NCI-H2196 (cell line): ENCODE data around the gene XYLB.
A peak's percentile ranks its signal among the peaks of the same experiment; 100 is the strongest.

ENCODE experiments used
- DNase-seq: peaks from one replicate; lab custom pipeline; 2025; ENCODE audit not compliant: unreplicated experiment; lab: John Stamatoyannopoulos, UW

Gene XYLB

GRCh38 chr3:38453075-38453912, 106.7 kb downstream of the XYLB start, which contains the start of gene ACVR2B:
Gene ACVR2B (plus strand): TSS chr3:38453890. CDS start chr3:38454323, 433 bp downstream.
- DNase-seq, result peak; percentile 63

- DNase-seq, result no peak
Measured at GRCh38 chr3:38453913-38454177, 107.3 kb downstream of the XYLB start.

GRCh38 chr3:38454178-38454883, 107.7 kb downstream of the XYLB start:
- no peak for DNase-seq

DNA sequence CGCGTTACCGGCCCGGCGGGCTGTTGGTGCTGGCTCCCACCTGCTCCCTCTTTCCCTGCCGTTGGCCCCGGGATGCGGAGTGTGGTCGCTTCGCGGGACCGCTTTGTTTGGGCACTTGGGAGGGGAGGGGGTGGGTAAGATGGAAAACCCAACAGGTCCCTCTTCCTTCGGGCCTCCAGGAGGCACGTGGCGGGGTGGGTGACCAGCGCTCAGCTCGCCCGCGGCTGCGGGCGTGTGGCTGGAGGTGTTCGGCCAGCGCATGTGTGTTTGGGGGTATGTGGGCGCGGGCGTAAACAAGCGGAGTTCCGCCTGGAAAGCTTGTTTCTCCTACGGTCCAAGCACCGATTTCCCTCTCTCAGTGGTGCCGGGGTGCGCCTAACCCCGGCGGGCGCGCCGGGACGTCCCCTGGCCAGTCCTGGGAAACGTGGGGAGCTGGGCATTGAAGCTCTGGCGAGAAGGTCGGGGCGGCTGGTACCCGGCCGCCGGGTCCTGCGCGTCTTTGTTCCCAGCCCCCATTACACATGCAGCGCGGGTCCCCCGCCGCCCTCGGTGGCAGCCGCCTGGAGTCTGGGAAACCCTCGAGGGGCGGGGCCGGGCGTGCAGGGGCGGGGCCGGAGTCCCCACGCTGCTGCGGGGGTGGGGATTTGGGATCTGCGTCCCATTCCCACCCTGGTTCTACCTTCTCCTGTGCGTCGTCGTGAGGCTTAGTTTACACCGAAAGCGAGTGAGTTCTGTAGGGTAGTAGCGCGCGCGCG, 108.5 kb downstream of the XYLB start:
- DNase-seq, result peak; percentile 45

GRCh38 chr3:38455639-38456430, 109.2 kb downstream of the XYLB start:
- no peak for DNase-seq

- DNase-seq, result no peak
Measured at GRCh38 chr3:38457111-38458003, 110.8 kb downstream of the XYLB start.

DNA sequence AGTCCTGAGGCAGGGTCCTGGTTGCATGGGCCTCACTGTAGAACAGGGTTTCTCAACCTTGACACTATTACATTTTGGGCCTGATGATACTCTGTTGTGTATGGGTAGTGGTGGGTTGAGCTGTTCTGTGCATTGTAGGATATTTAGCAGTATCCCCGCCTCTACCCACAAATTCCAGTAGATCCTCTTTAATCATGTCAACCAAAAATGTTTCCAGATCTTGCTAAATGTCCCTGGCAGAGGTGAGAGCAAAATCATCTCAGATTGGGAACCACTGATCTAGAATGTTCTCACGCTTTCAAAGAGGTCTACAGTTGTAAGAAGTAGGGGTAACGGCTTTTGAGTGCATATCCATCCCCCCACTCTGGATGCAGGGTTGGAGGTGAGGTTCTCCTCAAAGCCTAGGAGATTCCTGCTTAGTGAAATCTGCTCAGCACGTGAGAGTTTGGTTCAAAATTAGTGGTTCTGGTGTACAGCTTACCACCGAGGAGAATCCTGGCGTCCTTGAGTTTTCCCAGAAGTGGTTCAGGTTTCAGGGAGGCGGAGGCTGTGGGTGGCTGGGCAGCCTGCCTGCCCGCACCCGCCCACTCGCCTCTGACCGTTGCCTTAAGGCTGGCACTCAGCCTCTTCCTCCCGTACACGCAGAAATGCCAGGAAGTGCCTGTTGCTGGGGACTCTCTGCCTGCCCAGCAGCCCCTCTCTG, 112.4 kb downstream of the XYLB start:
- DNase-seq, result peak; percentile 56

- no peak for DNase-seq
Measured at GRCh38 chr3:38459499-38460048, 113.0 kb downstream of the XYLB start.

GRCh38 chr3:38460377-38461270, 114.0 kb downstream of the XYLB start:
- no peak for DNase-seq
